Fibroblast of lung (primary cell): ENCODE data around the gene SYNE1. TPM values are rescaled to one million over a fixed set of nuclear protein-coding genes. Genes with fewer than 3 reads are reported as not detected.
A peak's percentile ranks its signal among the peaks of the same experiment; 100 is the strongest.
"Not testable (repeated sequence)": the region's sequence is repeated elsewhere in the genome, so short reads cannot be mapped to it uniquely, and the experiment has no call there.

Experiments
- DNase-seq, 2 donors: peaks; one replicate each; pipeline versions ENCODE4 v3.0.0 to v3.0.0-alpha.2; 2010; ENCODE audit warnings: low read depth in 2 of 2
- H2AFZ ChIP-seq: 2 replicates; pipeline ENCODE4 v1.5.1; 2012; ENCODE audit warnings: low read length, control low read depth, inconsistent platforms
- H3K27ac ChIP-seq: 2 replicates; pipeline ENCODE4 v1.5.1; 2011; ENCODE audit warnings: low read length, control low read depth; ENCODE audit not compliant: insufficient read depth
- H3K27me3 ChIP-seq: 2 replicates; pipeline ENCODE4 v1.5.1; 2011; ENCODE audit warnings: mild to moderate bottlenecking, low read length; ENCODE audit not compliant: control insufficient read depth, insufficient read depth
- H3K36me3 ChIP-seq: 2 replicates; pipeline ENCODE4 v1.5.1; 2011; ENCODE audit warnings: low read length; ENCODE audit not compliant: control insufficient read depth, insufficient read depth
- H3K4me1 ChIP-seq: 2 replicates; pipeline ENCODE4 v1.5.1; 2011; ENCODE audit warnings: low read length; ENCODE audit not compliant: control insufficient read depth, insufficient read depth; ENCODE audit errors: extremely low read depth
- H3K4me2 ChIP-seq: 2 replicates; pipeline ENCODE4 v1.5.1; 2011; ENCODE audit warnings: low read length, control low read depth; ENCODE audit not compliant: insufficient read depth; ENCODE audit errors: extremely low read depth
- H3K4me3 ChIP-seq, 4 experiments: fragments of 200-600 bp in 1 of 4; sonication (generic) in 1 of 4; replicated peaks in 1 of 4; 2 replicates each; pipeline ENCODE4 v1.5.1; 2011 to 2016; ENCODE audit warnings: low read length in 4 of 4, low read depth in 3 of 4, mild to moderate bottlenecking in 3 of 4, control low read depth in 2 of 4, inconsistent platforms in 1 of 4, mixed read lengths in 1 of 4; ENCODE audit not compliant: insufficient read depth in 1 of 4; ENCODE audit errors: control extremely low read depth in 1 of 4
- H3K79me2 ChIP-seq: 2 replicates; pipeline ENCODE4 v1.5.1; 2012; ENCODE audit warnings: mild to moderate bottlenecking, low read length, inconsistent platforms; ENCODE audit not compliant: control insufficient read depth, insufficient read depth
- H3K9ac ChIP-seq: 2 replicates; pipeline ENCODE4 v1.5.1; 2011; ENCODE audit warnings: mild to moderate bottlenecking, low read length, control low read depth; ENCODE audit not compliant: insufficient read depth
- H3K9me3 ChIP-seq: 2 replicates; pipeline ENCODE4 v1.5.1; 2012; ENCODE audit warnings: low read depth, low read length; ENCODE audit not compliant: control insufficient read depth, insufficient read depth
- H4K20me1 ChIP-seq: 2 replicates; pipeline ENCODE4 v1.5.1; 2011; ENCODE audit warnings: low read length; ENCODE audit not compliant: control insufficient read depth, insufficient read depth; ENCODE audit errors: extremely low read depth
- EZH2 ChIP-seq: IDR thresholded peaks from 2 replicates; pipeline ENCODE4 v1.5.1; 2012; ENCODE audit warnings: low read length, control low read depth, mild to moderate bottlenecking; ENCODE audit errors: missing control alignments
- polyA plus RNA-seq, 2 donors: library from polyadenylated mRNA; depleted of rRNA in 1 of 2; stranded (reverse) in 1 of 2; unstranded in 1 of 2; fragments of >200 nt; gene quantifications; 2 replicates each; pipeline ENCODE4 v1.2.1, GENCODE V29; 2011 to 2012; ENCODE audit warnings: missing spikeins in 1 of 2
- total RNA-seq: library from RNA; depleted of rRNA; stranded (reverse); fragments of >200 nt; gene quantifications from 2 replicates; pipeline ENCODE4 v1.2.1, GENCODE V29; 2014
- TF ChIP-seq, protein P1 (sequence below), 2 donors: IDR thresholded peaks in 1 of 2; conservative IDR thresholded peaks in 1 of 2; 1 replicate in 1 of 2; 2 replicates in 1 of 2; pipeline ENCODE4 v1.5.1; 2011 to 2012; ENCODE audit warnings: low read length in 2 of 2, control low read depth in 1 of 2, inconsistent platforms in 1 of 2, low read depth in 1 of 2, mild to moderate bottlenecking in 1 of 2

SYNE1 gene
- total and polyA plus RNA-seq, 2 donors (not counting 1 experiment from before 2014, with no cell fraction given): 21.7 to 219 TPM

DNA sequence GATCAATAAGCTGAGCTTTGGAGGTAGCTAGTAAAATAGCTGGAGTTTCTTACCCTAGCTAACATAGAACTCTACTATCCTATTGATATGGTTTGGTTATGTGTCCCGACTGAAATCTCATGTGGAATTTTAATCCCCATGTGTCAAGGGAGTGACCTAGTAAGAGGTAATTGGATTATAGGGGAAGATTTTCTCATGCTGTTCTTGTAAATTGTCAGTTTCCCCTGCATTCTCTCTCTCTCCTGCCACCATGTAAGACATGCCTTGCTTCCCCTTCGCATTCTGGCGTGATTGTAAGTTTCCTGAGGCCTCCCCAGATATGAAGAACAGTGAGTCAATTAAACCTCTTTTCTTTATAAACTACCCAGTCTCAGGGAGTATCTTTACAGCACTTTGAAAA lies 24.6 kb upstream of the SYNE1 start:
- Histone ChIP-seq H2AFZ (no peak overlapping the region), H3K79me2 (no peaks in the 10 kb centered on the region), H3K4me2 (no peak overlapping the region), H4K20me1 (no peaks in the 10 kb centered on the region), H3K4me3 (no peak overlapping the region), H3K27me3 (no peaks in the 10 kb centered on the region), H3K9me3 (no peaks in the 10 kb centered on the region), H3K27ac (no peak overlapping the region), H3K36me3 (no peaks in the 10 kb centered on the region), H3K4me1 (no peaks in the 10 kb centered on the region), H3K9ac (no peak overlapping the region)
- no peak for TF ChIP-seq EZH2
- TF ChIP-seq, protein P1, sequence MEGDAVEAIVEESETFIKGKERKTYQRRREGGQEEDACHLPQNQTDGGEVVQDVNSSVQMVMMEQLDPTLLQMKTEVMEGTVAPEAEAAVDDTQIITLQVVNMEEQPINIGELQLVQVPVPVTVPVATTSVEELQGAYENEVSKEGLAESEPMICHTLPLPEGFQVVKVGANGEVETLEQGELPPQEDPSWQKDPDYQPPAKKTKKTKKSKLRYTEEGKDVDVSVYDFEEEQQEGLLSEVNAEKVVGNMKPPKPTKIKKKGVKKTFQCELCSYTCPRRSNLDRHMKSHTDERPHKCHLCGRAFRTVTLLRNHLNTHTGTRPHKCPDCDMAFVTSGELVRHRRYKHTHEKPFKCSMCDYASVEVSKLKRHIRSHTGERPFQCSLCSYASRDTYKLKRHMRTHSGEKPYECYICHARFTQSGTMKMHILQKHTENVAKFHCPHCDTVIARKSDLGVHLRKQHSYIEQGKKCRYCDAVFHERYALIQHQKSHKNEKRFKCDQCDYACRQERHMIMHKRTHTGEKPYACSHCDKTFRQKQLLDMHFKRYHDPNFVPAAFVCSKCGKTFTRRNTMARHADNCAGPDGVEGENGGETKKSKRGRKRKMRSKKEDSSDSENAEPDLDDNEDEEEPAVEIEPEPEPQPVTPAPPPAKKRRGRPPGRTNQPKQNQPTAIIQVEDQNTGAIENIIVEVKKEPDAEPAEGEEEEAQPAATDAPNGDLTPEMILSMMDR (conservative IDR thresholded peaks at IDR 0.05 in 1 of 2, IDR thresholded peaks at IDR 0.05 in 1 of 2; ENCODE audit: low read depth in 1 of 2, low read length in 2 of 2): no peak
- DNase-seq: no peak

DNA sequence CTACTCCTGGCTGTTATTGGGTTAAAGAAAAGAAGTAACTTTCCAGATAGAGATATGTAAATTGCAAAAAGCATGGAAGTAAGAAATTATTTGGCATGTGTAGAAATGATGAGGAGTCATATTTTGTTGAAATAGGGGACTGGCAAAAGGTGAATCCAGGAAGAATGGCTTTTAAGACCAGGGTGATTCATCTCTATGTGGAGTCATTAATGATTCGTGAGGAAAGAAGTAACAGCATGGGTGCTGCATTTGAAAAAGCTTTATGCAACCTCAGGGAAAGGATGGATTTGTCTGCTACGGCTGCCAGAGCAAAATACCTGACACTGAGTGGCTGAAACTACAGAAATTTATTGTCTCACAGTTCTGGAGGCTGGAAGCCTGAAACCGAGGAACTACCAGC lies 14.8 kb upstream of the SYNE1 start:
- no peaks in the 10 kb centered on the region for H3K36me3 ChIP-seq
- no peak for DNase-seq
- no peaks in the 10 kb centered on the region for H3K79me2 ChIP-seq
- no peak for TF ChIP-seq EZH2
- TF ChIP-seq, protein P1 (conservative IDR thresholded peaks at IDR 0.05 in 1 of 2, IDR thresholded peaks at IDR 0.05 in 1 of 2; ENCODE audit: low read depth in 1 of 2, low read length in 2 of 2): no peak
- no peaks in the 10 kb centered on the region for H4K20me1 ChIP-seq
- no peaks in the 10 kb centered on the region for H3K4me1 ChIP-seq
- H3K9me3 ChIP-seq: no peaks in the 10 kb centered on the region
- H3K27ac ChIP-seq: no peak overlapping the region
- no peak overlapping the region for H3K4me3 ChIP-seq
- H2AFZ ChIP-seq: no peak overlapping the region
- H3K4me2 ChIP-seq: no peak overlapping the region
- H3K9ac ChIP-seq: no peak overlapping the region
- no peaks in the 10 kb centered on the region for H3K27me3 ChIP-seq

DNA sequence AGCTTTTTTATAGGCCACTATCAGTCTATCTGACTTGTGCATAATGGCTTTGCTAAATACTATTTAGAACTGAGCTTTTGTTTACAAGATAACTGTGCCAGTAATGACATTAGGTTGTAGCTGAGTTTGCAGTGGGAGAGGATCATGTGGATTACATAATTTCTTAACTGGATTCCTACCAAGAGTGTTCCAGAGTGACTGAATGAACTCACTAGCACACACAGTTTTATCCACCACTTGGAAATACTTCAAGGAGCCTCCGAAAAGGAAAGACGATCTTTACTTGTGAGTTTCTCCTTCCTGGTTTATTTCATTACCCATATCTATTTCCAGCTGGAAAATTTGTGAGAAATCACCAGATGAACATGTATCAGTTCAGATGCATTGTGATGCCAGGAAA lies 10.9 kb upstream of the SYNE1 start:
- Histone ChIP-seq H3K4me1 (no peaks in the 10 kb centered on the region), H3K9ac (no peak overlapping the region), H3K79me2 (no peaks in the 10 kb centered on the region), H3K9me3 (no peaks in the 10 kb centered on the region), H3K27me3 (no peaks in the 10 kb centered on the region), H3K36me3 (no peaks in the 10 kb centered on the region), H3K4me2 (no peak overlapping the region), H2AFZ (no peak overlapping the region), H4K20me1 (no peaks in the 10 kb centered on the region), H3K27ac (no peak overlapping the region), H3K4me3 (no peak overlapping the region)
- peak in 1 of 2 donors; percentile 20 for DNase-seq
- no peak for TF ChIP-seq EZH2
- TF ChIP-seq, protein P1 (conservative IDR thresholded peaks at IDR 0.05 in 1 of 2, IDR thresholded peaks at IDR 0.05 in 1 of 2; ENCODE audit: low read depth in 1 of 2, low read length in 2 of 2): no peak

DNA sequence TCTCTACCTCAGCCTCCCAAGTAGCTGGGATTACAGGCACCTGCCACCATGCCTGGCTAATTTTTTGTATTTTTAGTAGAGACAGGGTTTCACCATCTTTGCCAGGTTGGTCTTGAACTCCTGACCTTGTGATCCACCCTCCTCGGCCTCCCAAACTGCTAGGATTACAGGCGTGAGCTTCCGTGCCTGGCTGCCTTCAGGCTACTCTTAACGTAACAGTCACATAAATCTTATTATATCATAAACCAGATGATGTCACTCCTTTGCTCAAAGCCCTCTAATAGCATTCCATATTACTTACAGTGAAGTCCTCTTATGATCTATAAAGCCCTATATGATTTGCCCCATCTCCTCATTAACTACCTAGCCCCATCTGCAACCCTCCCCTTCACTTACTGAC lies 9.6 kb upstream of the SYNE1 start:
- not testable (repeated sequence) for H3K4me2 ChIP-seq, H3K9me3 ChIP-seq, H3K79me2 ChIP-seq, H3K4me1 ChIP-seq, H2AFZ ChIP-seq, H4K20me1 ChIP-seq, H3K36me3 ChIP-seq, H3K27ac ChIP-seq, H3K4me3 ChIP-seq, DNase-seq, H3K9ac ChIP-seq, H3K27me3 ChIP-seq
